Testis (tissue), 2 donors: ENCODE measurements around the gene GUCY2C.

Experiments
- POLR2A ChIP-seq: fragments of 450-650 bp; IDR thresholded peaks from one replicate; pipeline ENCODE4 v1.6.1; 2017; ENCODE audit warnings: antibody characterized with exemption, mild to moderate bottlenecking, moderate library complexity
- TF ChIP-seq, protein P1 (sequence below), 3 experiments: fragments of 450-650 bp in 2 of 3; fragments of 200-600 bp in 1 of 3; sonication (generic) in 1 of 3; IDR thresholded peaks; one replicate each; pipeline ENCODE4 v1.5.1; 2016 to 2019; ENCODE audit warnings: antibody characterized with exemption in 3 of 3, mild to moderate bottlenecking in 2 of 3, moderate library complexity in 1 of 3

DNA sequence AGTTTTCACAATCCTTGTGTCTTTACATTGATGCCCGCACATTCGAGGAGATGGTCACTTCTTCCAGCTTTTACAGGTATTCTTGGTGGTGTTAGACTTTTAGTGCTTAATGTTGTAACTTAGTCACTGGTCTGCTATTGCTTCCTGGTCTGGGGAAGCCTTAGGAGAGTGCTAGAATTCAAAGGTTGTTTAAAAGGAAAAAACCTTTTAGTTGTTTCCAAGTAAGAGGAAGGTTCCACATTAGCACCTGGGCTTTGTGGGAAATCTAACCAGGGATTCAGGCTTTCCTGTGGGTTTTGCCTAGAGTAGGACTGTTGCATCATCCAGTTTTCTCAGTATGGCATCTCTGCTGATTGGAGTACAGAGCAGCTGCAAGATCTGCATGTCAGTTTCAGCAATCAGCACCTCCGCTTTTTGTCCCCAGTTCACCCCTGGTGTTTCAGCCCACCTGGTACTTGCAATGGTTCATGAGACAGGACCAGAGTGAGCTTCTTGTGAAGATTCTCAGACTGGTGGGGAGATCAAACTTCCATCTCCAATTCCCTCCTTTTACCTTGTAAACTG, 84.7 kb downstream of the GUCY2C start:
- TF ChIP-seq, protein P1, sequence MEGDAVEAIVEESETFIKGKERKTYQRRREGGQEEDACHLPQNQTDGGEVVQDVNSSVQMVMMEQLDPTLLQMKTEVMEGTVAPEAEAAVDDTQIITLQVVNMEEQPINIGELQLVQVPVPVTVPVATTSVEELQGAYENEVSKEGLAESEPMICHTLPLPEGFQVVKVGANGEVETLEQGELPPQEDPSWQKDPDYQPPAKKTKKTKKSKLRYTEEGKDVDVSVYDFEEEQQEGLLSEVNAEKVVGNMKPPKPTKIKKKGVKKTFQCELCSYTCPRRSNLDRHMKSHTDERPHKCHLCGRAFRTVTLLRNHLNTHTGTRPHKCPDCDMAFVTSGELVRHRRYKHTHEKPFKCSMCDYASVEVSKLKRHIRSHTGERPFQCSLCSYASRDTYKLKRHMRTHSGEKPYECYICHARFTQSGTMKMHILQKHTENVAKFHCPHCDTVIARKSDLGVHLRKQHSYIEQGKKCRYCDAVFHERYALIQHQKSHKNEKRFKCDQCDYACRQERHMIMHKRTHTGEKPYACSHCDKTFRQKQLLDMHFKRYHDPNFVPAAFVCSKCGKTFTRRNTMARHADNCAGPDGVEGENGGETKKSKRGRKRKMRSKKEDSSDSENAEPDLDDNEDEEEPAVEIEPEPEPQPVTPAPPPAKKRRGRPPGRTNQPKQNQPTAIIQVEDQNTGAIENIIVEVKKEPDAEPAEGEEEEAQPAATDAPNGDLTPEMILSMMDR (IDR thresholded peaks at IDR 0.05) = no peak
- TF ChIP-seq POLR2A = no peak
